HG02885 (cell line): ENCODE results near the gene SV2C.
"Not testable (repeated sequence)": the region's sequence is repeated elsewhere in the genome, so short reads cannot be mapped to it uniquely, and the experiment has no call there.

Experiments used
- ATAC-seq: cut with Tn5 transposase; IDR thresholded peaks from one replicate; pipeline ENCODE4 v1.9.1; 2021; ENCODE audit warnings: mild to moderate bottlenecking; ENCODE audit not compliant: unreplicated experiment, poor library complexity

The SV2C gene

GRCh38 chr5:76289692-76290091 lies 206.5 kb downstream of the SV2C start:
- no peak for ATAC-seq

GRCh38 chr5:76290321-76290757 lies 207.2 kb downstream of the SV2C start:
- ATAC-seq = no peak

- no peak for ATAC-seq
These were observed 208.3 kb downstream of the SV2C start for GRCh38 chr5:76291305-76292077.

GRCh38 chr5:76292620-76293322 lies 209.6 kb downstream of the SV2C start:
- ATAC-seq = peak; percentile 83

GRCh38 chr5:76294573-76294972 lies 211.4 kb downstream of the SV2C start:
- no peak for ATAC-seq

GRCh38 chr5:76298852-76299251 lies 215.7 kb downstream of the SV2C start:
- no peak for ATAC-seq

- ATAC-seq = no peak
These were observed 216.4 kb downstream of the SV2C start for GRCh38 chr5:76299592-76299991.

- ATAC-seq = not testable (repeated sequence)
These were observed 218.7 kb downstream of the SV2C start for GRCh38 chr5:76301932-76302331.

- not testable (repeated sequence) for ATAC-seq
These were observed 219.5 kb downstream of the SV2C start for GRCh38 chr5:76302661-76303060.

- ATAC-seq = peak; percentile 74
These were observed 220.7 kb downstream of the SV2C start for GRCh38 chr5:76303921-76304320.

- no peak for ATAC-seq
These were observed 222.1 kb downstream of the SV2C start for GRCh38 chr5:76305269-76305668.

GRCh38 chr5:76305775-76306174 lies 222.6 kb downstream of the SV2C start:
- ATAC-seq = no peak

- no peak for ATAC-seq
These were observed 227.0 kb downstream of the SV2C start for GRCh38 chr5:76310208-76310607.

GRCh38 chr5:76312783-76313182 lies 229.6 kb downstream of the SV2C start:
- ATAC-seq = no peak

GRCh38 chr5:76314643-76315042 lies 231.5 kb downstream of the SV2C start:
- ATAC-seq = no peak

- no peak for ATAC-seq
These were observed 236.5 kb downstream of the SV2C start for GRCh38 chr5:76319673-76320072.

- not testable (repeated sequence) for ATAC-seq
These were observed 240.3 kb downstream of the SV2C start for GRCh38 chr5:76323494-76323893.

GRCh38 chr5:76325326-76325725 lies 242.1 kb downstream of the SV2C start:
- ATAC-seq = no peak

GRCh38 chr5:76325876-76326491 lies 242.8 kb downstream of the SV2C start:
- no peak for ATAC-seq

- no peak for ATAC-seq
These were observed 243.6 kb downstream of the SV2C start for GRCh38 chr5:76326577-76327302.

- ATAC-seq = no peak
These were observed 246.2 kb downstream of the SV2C start for GRCh38 chr5:76329346-76329745.
